Cardiac fibroblast (primary cell): ENCODE measurements around the gene NDOR1.

Experiments used
- DNase-seq, 2 donors: peaks; one replicate each; pipeline versions ENCODE4 v3.0.0 to v3.0.0-alpha.2; 2010; ENCODE audit warnings: low read depth in 2 of 2
- H3K4me3 ChIP-seq, 2 donors: replicated peaks in 1 of 2; 1 replicate in 1 of 2; 2 replicates in 1 of 2; pipeline ENCODE4 v1.5.1; 2011; ENCODE audit warnings: low read depth in 2 of 2, low read length in 2 of 2, mild to moderate bottlenecking in 2 of 2, moderate library complexity in 1 of 2
- CTCF ChIP-seq: IDR thresholded peaks from one replicate; pipeline ENCODE4 v1.5.1; 2011; ENCODE audit warnings: low read depth, mild to moderate bottlenecking, low read length, inconsistent platforms

NDOR1 gene

GRCh38 chr9:137217276-137218211 lies 12.0 kb downstream of the NDOR1 start:
- peak in 1 of 2 donors; percentile 28 for DNase-seq
- peak overlapping the region in 1 of 2 donors; percentile 19 for H3K4me3 ChIP-seq
- TF ChIP-seq CTCF: no peak

GRCh38 chr9:137218212-137218753 lies 12.8 kb downstream of the NDOR1 start:
- no peak for DNase-seq
- no peak for TF ChIP-seq CTCF
- no peak overlapping the region for H3K4me3 ChIP-seq

- TF ChIP-seq CTCF: no peak
- DNase-seq: peak; percentile 52 to 65
Observed at GRCh38 chr9:137218754-137219271, 13.3 kb downstream of the NDOR1 start.

GRCh38 chr9:137219757-137220316 lies 14.3 kb downstream of the NDOR1 start:
- no peak for TF ChIP-seq CTCF
- H3K4me3 ChIP-seq: no peak overlapping the region
- DNase-seq: no peak

More at GRCh38 chr9:137218754-137219271, 13.3 kb downstream of the NDOR1 start:
- H3K4me3 ChIP-seq: no peak overlapping the region

- DNase-seq: no peak
- no peak overlapping the region for H3K4me3 ChIP-seq
- TF ChIP-seq CTCF: no peak
Observed at GRCh38 chr9:137220317-137221094, 15.0 kb downstream of the NDOR1 start.

- H3K4me3 ChIP-seq: no peak overlapping the region
- TF ChIP-seq CTCF: no peak
- DNase-seq: no peak
Observed at GRCh38 chr9:137221095-137221505, 15.6 kb downstream of the NDOR1 start.
